H54 (cell line): ENCODE results near the gene ZSWIM8.

Experiments
- DNase-seq: peaks from one replicate; pipeline ENCODE4 v3.0.0; 2011; ENCODE audit warnings: low spot score, mixed read lengths; ENCODE audit not compliant: insufficient read length
- FAIRE-seq: peaks from 3 replicates; lab custom pipeline; 2011; peaks lifted over from hg19 to GRCh38; lab: Jason Lieb, UNC
- POLR2A ChIP-seq: IDR thresholded peaks from 2 replicates; pipeline ENCODE4 v1.6.1; 2011; ENCODE audit warnings: low read depth, mild to moderate bottlenecking, low read length

The ZSWIM8 gene

GRCh38 chr10:73843261-73843660 is 57.9 kb downstream of the ZSWIM8 start:
- TF ChIP-seq POLR2A, result no peak
- DNase-seq, result no peak
- FAIRE-seq, result no peak

- FAIRE-seq (no peak), DNase-seq (no peak)
- no peak for TF ChIP-seq POLR2A
Measured at GRCh38 chr10:73847031-73847430, 61.6 kb downstream of the ZSWIM8 start.

GRCh38 chr10:73848821-73849489 is 63.5 kb downstream of the ZSWIM8 start:
- FAIRE-seq, result peak; percentile 11
- peak; percentile 93 for DNase-seq
- no peak for TF ChIP-seq POLR2A

- DNase-seq (no peak), FAIRE-seq (no peak)
- TF ChIP-seq POLR2A, result no peak
Measured at GRCh38 chr10:73850211-73850610, 64.8 kb downstream of the ZSWIM8 start.

- TF ChIP-seq POLR2A, result no peak
- DNase-seq, result no peak
- no peak for FAIRE-seq
Measured at GRCh38 chr10:73850863-73851461, 65.6 kb downstream of the ZSWIM8 start.
